IPS-NIHi7 (cell line): ENCODE measurements around the gene AFG1L.

Experiments used
- DNase-seq: peaks from one replicate; pipeline ENCODE4 v3.0.0; 2012; ENCODE audit warnings: mixed read lengths; ENCODE audit errors: extremely low spot score

AFG1L gene

DNA sequence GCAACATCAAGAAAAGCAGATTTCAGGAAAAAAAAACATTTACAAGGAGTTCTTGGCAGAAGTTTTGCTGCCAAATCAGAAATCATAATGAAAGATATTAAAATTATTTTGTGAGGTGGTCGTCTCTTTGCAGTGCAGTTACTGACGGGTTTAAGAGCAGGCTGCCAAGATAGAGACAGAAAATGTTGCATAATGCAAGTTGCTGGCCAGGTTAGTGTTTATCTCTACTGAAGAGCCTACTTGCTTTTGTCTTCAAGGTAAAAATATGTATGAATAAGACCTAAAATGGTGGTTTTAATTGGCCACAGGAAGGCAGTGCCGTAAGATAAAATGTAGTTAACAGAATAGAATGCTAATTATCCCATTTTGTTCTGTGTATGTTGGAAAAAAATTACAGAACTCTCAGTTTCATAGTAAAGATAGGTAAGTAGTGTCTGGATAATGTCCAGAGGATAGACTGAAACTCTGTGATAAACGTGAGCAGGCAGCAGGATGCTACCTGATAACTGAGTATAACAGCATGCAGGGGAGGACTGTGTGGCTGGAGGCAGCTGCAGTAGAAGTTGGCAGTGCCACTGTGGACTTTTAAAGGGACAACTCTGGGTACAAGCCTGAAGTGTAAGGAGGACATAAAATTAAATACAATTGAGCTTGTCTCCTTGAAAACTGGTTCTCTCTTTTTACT is 279.7 kb downstream of the AFG1L start:
- DNase-seq: no peak
